GM18526 (cell line): Measurements from ENCODE around the gene SLC45A1.

ENCODE experiments used
- POLR2A ChIP-seq: IDR thresholded peaks from 3 replicates; pipeline ENCODE4 v1.6.1; 2011; ENCODE audit not compliant: insufficient read length; ENCODE audit errors: extremely low read depth

The SLC45A1 gene

DNA sequence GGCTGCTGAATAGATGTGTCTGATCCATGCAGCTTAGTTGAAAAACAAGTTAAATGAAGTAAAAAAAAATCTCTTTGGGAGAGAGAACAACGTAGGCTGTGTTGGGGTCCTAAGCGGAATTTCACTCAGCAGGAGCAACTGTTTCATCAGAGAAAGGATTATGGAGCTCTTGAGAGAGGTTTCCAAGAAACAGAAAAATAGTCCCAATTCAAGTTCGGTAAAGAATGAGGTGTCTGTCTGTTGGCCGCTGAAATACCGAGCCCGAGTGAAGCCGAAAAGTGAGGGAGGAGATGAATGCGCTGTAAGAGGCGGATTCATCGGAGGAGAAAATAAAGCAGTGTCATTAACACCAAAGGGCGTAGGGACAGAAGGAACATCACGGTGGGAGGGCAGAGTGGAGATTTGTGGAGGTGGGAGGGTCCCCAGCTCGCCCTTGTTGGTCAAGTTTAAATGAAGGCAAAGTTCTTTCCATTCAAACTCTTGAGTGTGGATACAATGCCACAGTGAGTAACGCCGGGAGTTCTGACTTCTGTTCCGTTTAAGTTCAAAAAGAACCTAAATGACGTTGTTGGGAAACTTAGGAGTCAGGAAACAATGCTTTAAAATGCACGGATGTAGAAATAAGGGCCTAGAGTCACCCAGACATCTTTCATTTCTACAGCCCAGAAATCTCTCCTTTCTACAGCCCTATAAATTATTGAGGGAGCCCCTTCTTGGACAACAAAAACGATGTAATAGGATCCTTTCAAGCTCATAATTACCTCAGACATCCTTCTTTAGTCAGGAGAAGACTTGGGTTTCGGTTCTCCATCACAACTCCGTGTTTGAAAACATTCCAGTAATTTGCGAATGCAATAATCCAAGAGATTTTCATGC, 15.6 kb upstream of the SLC45A1 start:
- no peak for TF ChIP-seq POLR2A

GRCh38 chr1:8303141-8303540, 14.8 kb upstream of the SLC45A1 start:
- TF ChIP-seq POLR2A: no peak

- TF ChIP-seq POLR2A: no peak
Measured at GRCh38 chr1:8303876-8304275, 14.0 kb upstream of the SLC45A1 start.

GRCh38 chr1:8307628-8308027, 10.3 kb upstream of the SLC45A1 start:
- TF ChIP-seq POLR2A: no peak

GRCh38 chr1:8311068-8311718, 6.7 kb upstream of the SLC45A1 start:
- TF ChIP-seq POLR2A: no peak

GRCh38 chr1:8312235-8313218, 5.4 kb upstream of the SLC45A1 start:
- TF ChIP-seq POLR2A: no peak

DNA sequence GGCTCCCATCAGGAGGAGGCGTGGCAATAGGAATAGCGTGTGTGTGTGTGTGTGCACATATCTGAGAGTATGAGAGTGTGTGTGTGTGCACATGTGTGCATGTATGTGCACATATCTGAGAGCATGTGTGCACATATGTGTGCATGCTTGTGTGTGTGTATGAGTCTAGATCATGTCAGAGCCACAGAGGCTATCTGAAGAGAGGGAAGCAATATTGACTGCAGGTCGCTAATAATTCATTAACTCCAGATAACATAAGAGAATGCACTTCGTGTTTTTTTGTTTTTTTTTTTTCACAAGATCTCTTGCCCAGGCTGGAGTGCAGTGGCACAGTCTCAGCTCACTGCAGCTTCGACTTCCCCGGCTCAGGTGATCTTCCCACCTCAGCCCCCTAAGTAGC, 4.7 kb upstream of the SLC45A1 start:
- TF ChIP-seq POLR2A: no peak

- no peak for TF ChIP-seq POLR2A
Measured at GRCh38 chr1:8314346-8315280, 3.3 kb upstream of the SLC45A1 start.

- TF ChIP-seq POLR2A: no peak
Measured at GRCh38 chr1:8315573-8316475, 2.1 kb upstream of the SLC45A1 start.

DNA sequence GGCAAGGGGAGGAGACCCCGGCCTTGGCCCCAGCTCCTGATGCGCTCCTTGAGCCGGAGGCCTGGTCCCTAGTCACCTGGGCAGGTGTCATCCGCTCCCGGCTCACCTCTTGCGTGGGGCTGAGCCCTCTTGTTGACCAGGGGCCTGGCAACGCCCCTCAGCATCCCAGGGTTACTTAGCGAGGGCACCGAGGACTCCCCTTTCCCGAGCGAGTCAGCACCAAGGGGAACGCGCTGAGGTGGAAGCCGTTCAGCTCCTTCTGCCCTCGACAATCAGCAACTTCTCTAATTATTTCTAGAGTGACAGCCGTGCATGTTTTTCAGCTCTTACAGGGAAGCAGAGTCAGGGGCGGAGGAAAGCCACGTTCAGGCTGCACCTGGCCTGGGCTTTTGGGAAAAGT, 522 bp downstream of the SLC45A1 start:
- TF ChIP-seq POLR2A: no peak

DNA sequence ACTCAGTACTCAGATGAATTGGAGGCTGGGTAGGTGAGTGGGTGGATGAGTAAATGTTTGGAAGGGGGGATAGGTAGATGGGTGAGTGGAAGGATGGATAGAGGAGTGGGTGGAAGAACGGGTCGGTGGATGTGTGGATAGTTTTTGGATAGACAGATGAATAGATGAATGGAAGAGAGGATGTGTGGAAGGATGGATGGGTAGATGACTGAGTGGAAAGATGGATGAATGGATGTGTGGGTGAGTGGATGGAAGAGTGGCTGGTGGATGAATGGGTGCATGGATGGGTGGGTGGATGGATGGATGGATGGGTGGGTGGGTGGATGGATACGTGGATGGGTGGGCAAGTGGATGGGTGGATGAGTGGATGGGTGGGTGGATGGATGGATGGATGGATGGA, 3.7 kb downstream of the SLC45A1 start:
- TF ChIP-seq POLR2A: no peak

DNA sequence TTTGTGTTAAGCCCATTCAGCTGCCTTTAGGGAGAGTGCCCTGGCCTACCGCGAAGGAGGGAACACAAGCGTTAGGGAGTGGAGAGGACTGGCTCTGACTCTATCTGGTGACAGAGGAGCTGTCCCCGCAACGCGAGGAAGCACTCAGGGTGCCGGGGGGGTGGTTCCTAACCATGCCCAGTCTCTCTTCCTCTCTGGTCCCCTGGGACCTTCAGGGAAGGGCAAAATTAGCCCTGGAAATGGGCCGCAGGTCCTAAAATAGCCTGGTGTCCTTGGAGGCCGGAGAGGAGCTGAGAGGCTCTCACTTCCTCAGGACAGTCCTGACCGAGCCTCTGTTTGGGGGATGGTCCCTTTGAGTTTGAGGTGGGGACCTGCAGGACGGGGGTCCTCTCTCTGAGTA, 5.8 kb downstream of the SLC45A1 start:
- TF ChIP-seq POLR2A: no peak

DNA sequence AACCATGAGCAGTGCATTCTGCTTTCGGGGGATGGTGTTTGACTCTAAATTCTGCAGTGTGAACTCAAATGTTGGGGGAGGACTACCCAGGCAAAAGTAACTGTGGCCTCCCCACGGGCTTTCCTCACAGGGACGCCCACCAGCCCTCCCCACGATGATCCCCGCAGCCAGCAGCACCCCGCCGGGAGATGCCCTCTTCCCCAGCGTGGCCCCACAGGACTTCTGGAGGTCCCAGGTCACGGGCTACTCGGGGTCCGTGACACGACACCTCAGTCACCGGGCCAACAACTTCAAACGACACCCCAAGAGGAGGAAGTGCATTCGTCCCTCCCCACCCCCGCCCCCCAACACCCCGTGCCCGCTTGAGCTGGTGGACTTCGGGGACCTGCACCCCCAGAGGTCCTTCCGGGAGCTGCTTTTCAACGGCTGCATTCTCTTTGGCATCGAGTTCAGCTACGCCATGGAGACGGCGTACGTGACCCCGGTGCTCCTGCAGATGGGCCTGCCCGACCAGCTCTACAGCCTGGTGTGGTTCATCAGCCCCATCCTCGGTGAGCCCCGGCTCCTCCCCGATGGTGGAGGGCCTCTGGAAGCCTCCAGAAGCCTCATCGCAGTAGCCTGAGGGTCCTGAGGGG, 6.4 kb downstream of the SLC45A1 start:
- TF ChIP-seq POLR2A: no peak
